ENCODE data around the gene CDCP1. TPM values are rescaled to one million over a fixed set of nuclear protein-coding genes. Genes with fewer than 3 reads are reported as not detected.

The CDCP1 gene
- total RNA-seq, 4 donors from 2014 or later: 77.4 to 85.6 (median 80.3) TPM

DNA sequence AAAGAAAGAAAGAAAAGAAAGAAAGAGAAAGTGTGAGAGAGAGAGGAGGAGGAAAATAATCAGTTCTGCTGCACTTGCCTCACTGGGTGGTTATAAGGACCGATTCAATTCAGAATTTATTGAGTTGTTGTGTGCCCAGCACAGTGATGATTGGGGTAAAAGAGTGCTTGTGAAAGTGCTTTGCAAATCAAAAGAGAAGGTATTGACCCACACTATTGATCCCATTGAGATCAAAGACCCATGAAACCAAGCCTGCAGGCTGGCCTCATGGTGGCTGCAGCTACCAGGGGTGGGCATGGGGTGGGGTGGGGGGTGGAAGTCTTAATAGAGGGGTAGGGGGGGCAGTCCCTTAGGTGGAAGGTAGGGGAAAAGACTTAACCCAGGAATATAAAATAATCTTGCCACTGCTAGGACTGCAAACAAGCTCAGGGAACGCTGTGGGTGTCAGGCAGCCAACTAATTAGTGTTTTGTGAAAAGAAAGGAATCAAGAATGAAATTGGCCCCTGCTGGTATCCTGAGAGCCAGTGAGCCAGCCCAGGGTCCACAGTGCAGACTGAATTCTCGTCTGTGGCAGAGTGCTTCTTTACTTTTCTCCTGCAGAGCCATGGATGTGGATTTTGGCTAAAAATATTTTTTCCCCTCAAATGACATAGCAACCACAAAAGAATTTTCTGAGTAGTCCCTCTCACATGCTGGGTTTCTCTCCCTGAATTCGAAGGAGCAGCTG, 85.8 kb downstream of the CDCP1 start:
- Histone ChIP-seq H3K4me3 (no peak overlapping the region), H3K36me3 (no peaks in the 10 kb centered on the region), H3K4me1 (peaks cover 30% of the 10 kb centered on the region), H3K9me3 (no peaks in the 10 kb centered on the region), H3K27ac (no peak overlapping the region), H3K27me3 (no peaks in the 10 kb centered on the region)
- no peak for TF ChIP-seq EP300 (IDR thresholded peaks at IDR 0.05)
- TF ChIP-seq POLR2AphosphoS5 (IDR thresholded peaks at IDR 0.05): no peak
- no peak for TF ChIP-seq CTCF (IDR thresholded peaks at IDR 0.05)
- TF ChIP-seq POLR2A (IDR thresholded peaks at IDR 0.05): no peak
- 69% methylated on average over 4 of the region's 4 CpGs for WGBS
- DNase-seq (ENCODE audit: low spot score in 2 of 2): no peak

DNA sequence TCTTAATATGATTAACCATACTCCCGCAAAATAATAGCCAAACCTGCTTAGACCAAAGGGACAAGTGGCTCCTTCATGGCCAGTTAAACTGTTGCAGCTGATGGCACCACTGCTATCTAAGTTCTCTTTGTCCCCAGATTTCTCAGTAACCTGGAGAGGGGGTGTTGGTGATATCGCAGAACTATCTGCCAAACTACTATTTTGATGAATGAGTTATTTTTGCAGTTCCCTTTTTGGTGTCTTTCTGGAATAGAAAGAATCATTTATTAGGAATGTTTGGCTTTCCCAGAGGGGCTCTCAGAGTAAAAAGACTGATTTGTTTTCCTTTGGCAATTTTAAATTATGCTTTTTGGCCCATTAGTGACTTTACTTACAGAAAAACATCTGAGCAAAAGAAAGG, 87.0 kb downstream of the CDCP1 start:
- H3K27me3 ChIP-seq: no peaks in the 10 kb centered on the region
- H3K4me1 ChIP-seq: peaks cover 30% of the 10 kb centered on the region
- TF ChIP-seq EP300 (IDR thresholded peaks at IDR 0.05) (no peak), POLR2AphosphoS5 (IDR thresholded peaks at IDR 0.05) (no peak), CTCF (IDR thresholded peaks at IDR 0.05) (no peak), POLR2A (IDR thresholded peaks at IDR 0.05) (no peak)
- no peak overlapping the region for H3K4me3 ChIP-seq
- 92% methylated on average over 2 of the region's 2 CpGs for WGBS
- H3K36me3 ChIP-seq: no peaks in the 10 kb centered on the region
- H3K27ac ChIP-seq: no peak overlapping the region
- DNase-seq (ENCODE audit: low spot score in 2 of 2): no peak
- no peaks in the 10 kb centered on the region for H3K9me3 ChIP-seq

DNA sequence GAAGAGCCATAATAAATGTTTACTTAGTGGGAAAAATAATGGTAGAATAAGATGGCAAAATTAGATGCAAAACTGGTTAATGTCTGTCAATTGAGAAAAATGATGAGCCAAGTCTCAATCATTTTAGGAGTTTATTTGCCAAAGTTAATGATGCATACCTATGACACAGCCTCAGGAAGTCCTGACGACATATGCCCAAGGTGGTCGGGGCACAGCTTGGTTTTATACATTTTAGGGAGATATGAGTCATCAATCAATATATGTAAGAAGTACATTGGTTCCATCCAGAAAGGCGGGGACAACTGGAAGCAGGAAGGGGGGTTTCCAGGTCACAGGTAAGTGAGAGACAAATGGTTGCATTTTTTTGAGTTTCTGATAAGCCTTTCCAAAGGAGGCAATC, 88.6 kb downstream of the CDCP1 start:
- DNase-seq (ENCODE audit: low spot score in 2 of 2): no peak
- TF ChIP-seq POLR2A (IDR thresholded peaks at IDR 0.05) (no peak), EP300 (IDR thresholded peaks at IDR 0.05) (no peak), POLR2AphosphoS5 (IDR thresholded peaks at IDR 0.05) (no peak), CTCF (IDR thresholded peaks at IDR 0.05) (no peak)
- H3K4me3 ChIP-seq: no peak overlapping the region
- WGBS: 70% methylated on average over 3 of the region's 3 CpGs
- H3K4me1 ChIP-seq: peaks cover 36% of the 10 kb centered on the region
- no peak overlapping the region for H3K27ac ChIP-seq
- no peaks in the 10 kb centered on the region for H3K36me3 ChIP-seq
- H3K27me3 ChIP-seq: no peaks in the 10 kb centered on the region
- H3K9me3 ChIP-seq: no peaks in the 10 kb centered on the region

DNA sequence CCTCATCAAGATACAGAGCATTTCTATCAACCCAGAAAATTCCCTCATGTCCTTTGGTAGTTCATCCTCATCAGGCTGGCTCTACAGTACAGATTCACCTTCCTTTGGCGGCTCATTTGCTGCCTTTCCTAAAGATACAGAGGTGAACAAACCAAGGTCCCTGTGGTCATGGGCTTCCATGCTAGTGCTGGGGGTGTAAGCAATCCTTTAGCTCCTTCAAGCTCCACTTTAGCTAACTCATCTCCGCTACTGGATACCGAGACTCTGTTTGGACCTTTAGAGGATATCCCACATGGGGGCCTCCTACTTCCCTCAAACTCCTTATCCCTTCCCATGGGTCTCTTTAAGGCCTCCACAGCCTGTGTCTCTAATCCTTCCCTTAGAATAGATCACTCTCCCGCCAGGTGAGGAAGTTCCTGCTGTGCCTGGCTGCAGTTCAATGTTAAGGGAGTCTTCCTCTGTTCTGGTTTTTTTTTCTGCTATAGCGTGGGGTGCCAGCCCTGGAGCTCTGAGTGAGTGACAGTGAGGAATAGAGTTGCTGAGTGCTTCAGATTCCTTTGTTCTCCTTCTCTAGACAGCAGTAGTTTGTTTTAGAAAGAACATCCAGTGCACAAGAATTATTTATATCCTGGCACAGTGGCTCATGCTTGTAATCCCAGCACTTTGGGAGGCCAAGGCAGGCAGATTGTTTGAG, 89.4 kb downstream of the CDCP1 start:
- WGBS: 64% methylated on average over 5 of the region's 5 CpGs
- TF ChIP-seq POLR2A (IDR thresholded peaks at IDR 0.05): no peak
- no peak for TF ChIP-seq POLR2AphosphoS5 (IDR thresholded peaks at IDR 0.05)
- no peak for TF ChIP-seq EP300 (IDR thresholded peaks at IDR 0.05)
- no peak for TF ChIP-seq CTCF (IDR thresholded peaks at IDR 0.05)
- H3K36me3 ChIP-seq: no peaks in the 10 kb centered on the region
- no peaks in the 10 kb centered on the region for H3K27me3 ChIP-seq
- peaks cover 36% of the 10 kb centered on the region for H3K4me1 ChIP-seq
- no peak overlapping the region for H3K4me3 ChIP-seq
- no peak overlapping the region for H3K27ac ChIP-seq
- no peak for DNase-seq (ENCODE audit: low spot score in 2 of 2)
- no peaks in the 10 kb centered on the region for H3K9me3 ChIP-seq

- 69% methylated on average over 7 of the region's 7 CpGs for WGBS
- H3K27me3 ChIP-seq: no peaks in the 10 kb centered on the region
- no peak for TF ChIP-seq CTCF (IDR thresholded peaks at IDR 0.05)
- no peak for TF ChIP-seq POLR2AphosphoS5 (IDR thresholded peaks at IDR 0.05)
- no peak for TF ChIP-seq POLR2A (IDR thresholded peaks at IDR 0.05)
- no peak for TF ChIP-seq EP300 (IDR thresholded peaks at IDR 0.05)
- H3K4me3 ChIP-seq: no peak overlapping the region
- H3K9me3 ChIP-seq: no peaks in the 10 kb centered on the region
- H3K4me1 ChIP-seq: peaks cover 36% of the 10 kb centered on the region
- DNase-seq (ENCODE audit: low spot score in 2 of 2): no peak
- H3K36me3 ChIP-seq: no peaks in the 10 kb centered on the region
- peak overlapping the region; percentile 11 for H3K27ac ChIP-seq
These were observed 90.6 kb downstream of the CDCP1 start for GRCh38 chr3:45055411-45056143.
